NT2/D1 (cell line): ENCODE data around the gene EFTUD2.

Source experiments
- DNase-seq: peaks from one replicate; pipeline ENCODE4 v3.0.0-alpha.2; 2011; ENCODE audit warnings: low read depth, low spot score
- H3K27me3 ChIP-seq: 2 replicates; pipeline ENCODE4 v1.6.0; 2011; ENCODE audit warnings: mild to moderate bottlenecking; ENCODE audit not compliant: insufficient read length, insufficient read depth
- H3K36me3 ChIP-seq: 2 replicates; pipeline ENCODE4 v1.6.1; 2011; ENCODE audit warnings: mild to moderate bottlenecking, low read length, mixed read lengths; ENCODE audit not compliant: insufficient read depth, insufficient read length
- H3K4me1 ChIP-seq: 2 replicates; pipeline ENCODE4 v1.5.1; 2011; ENCODE audit not compliant: insufficient read depth, insufficient read length
- H3K4me3 ChIP-seq: 2 replicates; pipeline ENCODE4 v1.5.1; 2011; ENCODE audit warnings: low read depth; ENCODE audit not compliant: insufficient read length
- H3K9ac ChIP-seq: 2 replicates; pipeline ENCODE4 v1.6.0; 2011; ENCODE audit warnings: low read depth; ENCODE audit not compliant: insufficient read length
- H3K9me3 ChIP-seq: 2 replicates; pipeline ENCODE4 v1.5.1; 2011; ENCODE audit warnings: mild to moderate bottlenecking, low read length; ENCODE audit not compliant: insufficient read depth
- SUZ12 ChIP-seq: IDR thresholded peaks from 2 replicates; pipeline ENCODE4 v1.6.1; 2011; ENCODE audit not compliant: insufficient read length, insufficient read depth; ENCODE audit errors: extremely low read depth
- YY1 ChIP-seq: IDR thresholded peaks from 2 replicates; pipeline ENCODE4 v1.6.1; 2011; ENCODE audit not compliant: insufficient read length, insufficient read depth
- ZNF274 ChIP-seq: IDR thresholded peaks from 2 replicates; pipeline ENCODE4 v1.6.1; 2011; ENCODE audit warnings: mild to moderate bottlenecking, low read depth, low read length

EFTUD2 gene

DNA sequence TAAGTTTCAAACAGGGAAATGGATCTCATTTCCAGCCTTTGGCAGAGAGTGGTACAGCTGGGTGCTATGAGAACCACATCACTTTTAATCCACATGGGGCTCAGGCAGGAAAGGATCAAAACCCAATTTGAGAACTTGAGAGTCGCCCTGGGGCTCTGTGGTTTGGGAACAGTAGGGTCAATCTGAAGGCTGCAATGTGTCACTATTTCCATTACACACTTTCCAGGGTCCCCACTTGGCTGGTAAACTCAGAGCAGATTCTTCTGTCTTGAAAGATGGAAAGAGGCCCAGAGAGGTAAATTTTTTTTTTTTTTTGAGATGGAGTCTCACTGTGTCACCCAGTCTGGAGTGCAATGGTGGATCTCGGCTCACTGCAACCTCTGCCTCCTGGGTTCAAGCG is 58.3 kb downstream of the EFTUD2 start:
- no peak for DNase-seq
- no peak for TF ChIP-seq SUZ12
- TF ChIP-seq YY1 = no peak
- no peak for TF ChIP-seq ZNF274

DNA sequence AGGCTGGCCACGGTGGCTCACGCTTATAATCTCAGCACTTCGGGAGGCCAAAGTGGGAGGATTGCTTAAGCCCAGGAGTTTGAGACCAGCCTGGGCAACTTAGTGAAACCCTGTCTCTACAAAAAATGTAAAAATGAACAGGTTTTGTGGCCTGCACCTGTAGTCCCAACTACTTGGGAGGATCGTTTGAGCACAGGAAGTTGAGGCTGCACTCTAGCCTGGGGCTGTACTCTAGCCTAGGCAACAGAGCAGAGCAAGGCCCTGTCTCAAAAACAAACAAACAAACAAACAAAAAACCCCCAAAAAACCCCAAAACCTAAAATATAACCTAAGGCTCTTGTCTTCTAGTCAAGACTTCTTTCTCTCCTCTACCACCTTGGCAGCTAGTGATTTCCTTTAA is 59.0 kb downstream of the EFTUD2 start:
- H3K9me3 ChIP-seq = no peaks in the 10 kb centered on the region
- no peak overlapping the region for H3K9ac ChIP-seq
- peaks cover 22% of the 10 kb centered on the region for H3K4me1 ChIP-seq

More for the DNA sequence above, 58.3 kb downstream of the EFTUD2 start:
- H3K4me3 ChIP-seq = no peak overlapping the region
- no peaks in the 10 kb centered on the region for H3K36me3 ChIP-seq
- no peak overlapping the region for H3K9ac ChIP-seq
- H3K9me3 ChIP-seq = no peaks in the 10 kb centered on the region
- H3K4me1 ChIP-seq = peaks cover 22% of the 10 kb centered on the region
- H3K27me3 ChIP-seq = no peaks in the 10 kb centered on the region

GRCh38 chr17:44837196-44837595 is 62.0 kb downstream of the EFTUD2 start:
- Histone ChIP-seq H3K9me3 (no peaks in the 10 kb centered on the region), H3K9ac (no peak overlapping the region), H3K27me3 (no peaks in the 10 kb centered on the region), H3K4me1 (peaks cover 19% of the 10 kb centered on the region), H3K4me3 (no peak overlapping the region), H3K36me3 (no peaks in the 10 kb centered on the region)
- no peak for DNase-seq
- TF ChIP-seq SUZ12 = no peak
- no peak for TF ChIP-seq YY1
- no peak for TF ChIP-seq ZNF274

More for the DNA sequence above, 59.0 kb downstream of the EFTUD2 start:
- TF ChIP-seq YY1 = no peak
- TF ChIP-seq ZNF274 = no peak
- no peak for TF ChIP-seq SUZ12
- no peak for DNase-seq
- Histone ChIP-seq H3K27me3 (no peaks in the 10 kb centered on the region), H3K4me3 (no peak overlapping the region), H3K36me3 (no peaks in the 10 kb centered on the region)

DNA sequence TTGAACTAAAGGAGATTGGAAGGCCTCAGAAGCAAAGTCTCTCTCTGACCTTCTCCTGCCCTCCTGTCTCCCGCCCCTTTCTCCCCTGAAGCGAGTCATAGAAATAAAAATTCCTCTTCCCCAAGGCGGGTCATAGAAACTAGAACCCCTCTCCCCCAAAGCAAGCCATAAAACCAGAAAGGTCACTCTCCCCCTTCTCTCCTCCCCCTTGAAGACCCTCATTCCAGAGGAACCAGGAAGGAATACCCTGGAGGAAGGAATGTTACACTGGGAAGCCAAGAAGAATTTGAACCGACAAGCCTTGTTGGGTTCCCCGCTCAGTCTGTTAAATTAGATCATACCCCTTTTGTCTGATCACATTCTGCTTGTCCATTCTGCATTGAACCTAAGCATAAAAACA is 66.4 kb downstream of the EFTUD2 start:
- H3K9ac ChIP-seq = no peak overlapping the region
- H3K4me1 ChIP-seq = peaks cover 13% of the 10 kb centered on the region
- H3K4me3 ChIP-seq = no peak overlapping the region

DNA sequence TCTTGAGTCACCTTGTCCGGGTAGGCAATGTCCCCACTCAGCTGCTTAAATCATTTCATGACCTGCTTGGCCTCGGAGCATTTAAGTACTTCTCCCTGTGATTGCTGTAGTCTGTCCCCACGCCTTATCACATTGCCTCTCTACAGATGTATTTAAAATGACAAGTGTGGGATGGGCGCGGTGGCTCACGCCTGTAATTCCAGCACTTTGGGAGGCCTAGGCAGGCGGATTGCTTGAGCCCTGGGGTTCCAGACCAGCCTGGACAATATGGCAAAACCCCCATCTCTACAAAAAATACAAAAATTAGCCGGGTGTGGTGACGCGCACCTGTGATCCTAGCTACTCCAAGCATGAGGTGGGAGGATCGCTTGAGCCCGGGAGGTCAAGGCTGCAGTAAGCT is 67.9 kb downstream of the EFTUD2 start:
- H3K9me3 ChIP-seq = no peaks in the 10 kb centered on the region
- no peak for DNase-seq
- H3K27me3 ChIP-seq = no peaks in the 10 kb centered on the region
- no peaks in the 10 kb centered on the region for H3K36me3 ChIP-seq
- TF ChIP-seq ZNF274 (no peak), YY1 (no peak), SUZ12 (no peak)
- H3K4me1 ChIP-seq = peaks cover 13% of the 10 kb centered on the region
- H3K9ac ChIP-seq = peak overlapping the region; percentile 45
- H3K4me3 ChIP-seq = no peak overlapping the region

More for the DNA sequence above, 66.4 kb downstream of the EFTUD2 start:
- H3K36me3 ChIP-seq = no peaks in the 10 kb centered on the region
- TF ChIP-seq YY1 (no peak), SUZ12 (no peak), ZNF274 (no peak)
- DNase-seq = no peak
- no peaks in the 10 kb centered on the region for H3K9me3 ChIP-seq
- H3K27me3 ChIP-seq = no peaks in the 10 kb centered on the region

GRCh38 chr17:44830359-44831288 is 68.6 kb downstream of the EFTUD2 start:
- peaks cover 13% of the 10 kb centered on the region for H3K4me1 ChIP-seq
- no peaks in the 10 kb centered on the region for H3K27me3 ChIP-seq
- no peaks in the 10 kb centered on the region for H3K36me3 ChIP-seq
- peak; percentile 84 for DNase-seq
- peak overlapping the region; percentile 84 for H3K4me3 ChIP-seq
- H3K9ac ChIP-seq = peak overlapping the region; percentile 91
- no peaks in the 10 kb centered on the region for H3K9me3 ChIP-seq
- TF ChIP-seq ZNF274 (no peak), SUZ12 (no peak), YY1 (no peak)
